ENCODE data around the gene SLFN11.

DNA sequence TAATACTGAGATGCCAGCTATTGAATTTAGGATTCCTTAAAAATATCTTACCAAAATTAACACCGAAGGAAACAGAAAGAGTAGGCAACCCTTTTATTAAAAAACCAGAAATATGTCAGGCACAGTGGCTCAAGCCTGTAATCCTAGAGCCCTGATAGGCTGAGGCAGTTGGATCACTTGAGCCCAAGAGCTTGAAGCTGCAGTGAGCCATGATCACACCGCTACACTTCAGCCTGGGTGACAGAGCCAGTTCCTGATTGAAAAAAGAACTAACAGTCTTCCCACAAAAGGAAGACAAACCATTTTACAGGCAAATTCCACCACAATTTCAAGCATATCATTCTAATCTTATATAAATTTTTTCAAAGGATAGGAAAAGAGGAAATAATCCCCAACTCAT, 43.2 kb upstream of the SLFN11 start:
- TF ChIP-seq EP300 (IDR thresholded peaks at IDR 0.05; ENCODE audit: borderline replicate concordance) (no peak), EGR1 (IDR thresholded peaks at IDR 0.05) (no peak), TEAD4 (IDR thresholded peaks at IDR 0.05) (no peak), YY1 (IDR thresholded peaks at IDR 0.05; ENCODE audit: low read depth) (no peak), FOXM1 (IDR thresholded peaks at IDR 0.05; ENCODE audit: borderline replicate concordance, low read depth) (no peak), TAF1 (IDR thresholded peaks at IDR 0.05; ENCODE audit: low read depth) (no peak)
- TF ChIP-seq, protein P1, sequence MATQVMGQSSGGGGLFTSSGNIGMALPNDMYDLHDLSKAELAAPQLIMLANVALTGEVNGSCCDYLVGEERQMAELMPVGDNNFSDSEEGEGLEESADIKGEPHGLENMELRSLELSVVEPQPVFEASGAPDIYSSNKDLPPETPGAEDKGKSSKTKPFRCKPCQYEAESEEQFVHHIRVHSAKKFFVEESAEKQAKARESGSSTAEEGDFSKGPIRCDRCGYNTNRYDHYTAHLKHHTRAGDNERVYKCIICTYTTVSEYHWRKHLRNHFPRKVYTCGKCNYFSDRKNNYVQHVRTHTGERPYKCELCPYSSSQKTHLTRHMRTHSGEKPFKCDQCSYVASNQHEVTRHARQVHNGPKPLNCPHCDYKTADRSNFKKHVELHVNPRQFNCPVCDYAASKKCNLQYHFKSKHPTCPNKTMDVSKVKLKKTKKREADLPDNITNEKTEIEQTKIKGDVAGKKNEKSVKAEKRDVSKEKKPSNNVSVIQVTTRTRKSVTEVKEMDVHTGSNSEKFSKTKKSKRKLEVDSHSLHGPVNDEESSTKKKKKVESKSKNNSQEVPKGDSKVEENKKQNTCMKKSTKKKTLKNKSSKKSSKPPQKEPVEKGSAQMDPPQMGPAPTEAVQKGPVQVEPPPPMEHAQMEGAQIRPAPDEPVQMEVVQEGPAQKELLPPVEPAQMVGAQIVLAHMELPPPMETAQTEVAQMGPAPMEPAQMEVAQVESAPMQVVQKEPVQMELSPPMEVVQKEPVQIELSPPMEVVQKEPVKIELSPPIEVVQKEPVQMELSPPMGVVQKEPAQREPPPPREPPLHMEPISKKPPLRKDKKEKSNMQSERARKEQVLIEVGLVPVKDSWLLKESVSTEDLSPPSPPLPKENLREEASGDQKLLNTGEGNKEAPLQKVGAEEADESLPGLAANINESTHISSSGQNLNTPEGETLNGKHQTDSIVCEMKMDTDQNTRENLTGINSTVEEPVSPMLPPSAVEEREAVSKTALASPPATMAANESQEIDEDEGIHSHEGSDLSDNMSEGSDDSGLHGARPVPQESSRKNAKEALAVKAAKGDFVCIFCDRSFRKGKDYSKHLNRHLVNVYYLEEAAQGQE (IDR thresholded peaks at IDR 0.05; ENCODE audit: low read depth) = no peak

All from Ishikawa (cell line).